ENCODE results near the gene OR5M10. TPM values are rescaled to one million over a fixed set of nuclear protein-coding genes. Genes with fewer than 3 reads are reported as not detected.

OR5M10 gene
- total RNA-seq, 4 donors from 2014 or later = not detected

DNA sequence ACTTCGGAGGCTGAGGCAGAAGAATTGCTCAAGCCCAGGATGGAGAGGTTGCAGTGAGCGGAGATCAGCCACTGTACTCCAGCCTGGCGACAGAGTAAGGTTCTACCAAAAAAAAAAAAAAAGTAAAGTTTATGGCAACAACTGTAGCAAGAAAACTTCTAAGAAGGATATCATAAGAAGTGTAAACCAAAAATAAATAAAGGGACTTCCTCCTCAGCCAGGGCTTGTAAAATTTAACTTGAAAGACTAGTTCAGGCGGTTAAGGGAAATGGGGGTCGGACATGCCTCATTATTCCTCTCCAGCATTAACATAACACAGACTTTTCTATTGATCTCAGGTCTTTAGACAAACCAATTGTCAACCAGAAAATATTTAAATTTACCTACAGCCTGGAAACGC, 32.0 kb downstream of the OR5M10 start:
- no peak for DNase-seq (ENCODE audit: low spot score in 2 of 2)
- no peaks in the 10 kb centered on the region for H3K4me1 ChIP-seq
- TF ChIP-seq, protein P1, sequence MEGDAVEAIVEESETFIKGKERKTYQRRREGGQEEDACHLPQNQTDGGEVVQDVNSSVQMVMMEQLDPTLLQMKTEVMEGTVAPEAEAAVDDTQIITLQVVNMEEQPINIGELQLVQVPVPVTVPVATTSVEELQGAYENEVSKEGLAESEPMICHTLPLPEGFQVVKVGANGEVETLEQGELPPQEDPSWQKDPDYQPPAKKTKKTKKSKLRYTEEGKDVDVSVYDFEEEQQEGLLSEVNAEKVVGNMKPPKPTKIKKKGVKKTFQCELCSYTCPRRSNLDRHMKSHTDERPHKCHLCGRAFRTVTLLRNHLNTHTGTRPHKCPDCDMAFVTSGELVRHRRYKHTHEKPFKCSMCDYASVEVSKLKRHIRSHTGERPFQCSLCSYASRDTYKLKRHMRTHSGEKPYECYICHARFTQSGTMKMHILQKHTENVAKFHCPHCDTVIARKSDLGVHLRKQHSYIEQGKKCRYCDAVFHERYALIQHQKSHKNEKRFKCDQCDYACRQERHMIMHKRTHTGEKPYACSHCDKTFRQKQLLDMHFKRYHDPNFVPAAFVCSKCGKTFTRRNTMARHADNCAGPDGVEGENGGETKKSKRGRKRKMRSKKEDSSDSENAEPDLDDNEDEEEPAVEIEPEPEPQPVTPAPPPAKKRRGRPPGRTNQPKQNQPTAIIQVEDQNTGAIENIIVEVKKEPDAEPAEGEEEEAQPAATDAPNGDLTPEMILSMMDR (IDR thresholded peaks at IDR 0.05) = no peak
- TF ChIP-seq POLR2AphosphoS5 (IDR thresholded peaks at IDR 0.05) = no peak
- no peak for TF ChIP-seq EP300 (IDR thresholded peaks at IDR 0.05)
- TF ChIP-seq POLR2A (IDR thresholded peaks at IDR 0.05) = no peak
- H3K4me3 ChIP-seq = no peak overlapping the region
- no peaks in the 10 kb centered on the region for H3K9me3 ChIP-seq
- H3K36me3 ChIP-seq = no peaks in the 10 kb centered on the region
- H3K27ac ChIP-seq = no peak overlapping the region
- 80% methylated on average over 6 of the region's 6 CpGs for WGBS
- H3K27me3 ChIP-seq = no peaks in the 10 kb centered on the region

DNA sequence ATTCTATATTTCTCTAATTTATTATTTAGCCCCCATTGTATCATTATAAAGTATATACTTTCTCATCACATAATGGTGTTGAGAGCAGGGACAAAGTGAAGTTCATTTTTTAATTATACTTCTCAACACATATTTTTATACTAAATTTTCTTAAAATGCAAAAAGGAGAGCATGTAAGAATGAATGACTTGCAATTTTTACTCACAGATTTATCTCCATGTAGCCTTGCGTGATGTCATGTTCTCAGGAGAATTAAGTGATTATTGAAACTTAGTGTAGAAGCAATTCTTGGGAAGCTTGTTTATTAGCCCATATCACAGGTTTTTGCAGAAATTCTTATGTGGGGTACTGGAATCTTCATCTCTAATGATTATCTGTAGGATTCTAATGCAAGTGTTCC, 33.8 kb downstream of the OR5M10 start:
- WGBS = 96% methylated on average over 1 of the region's 1 CpG
- Histone ChIP-seq H3K4me1 (no peaks in the 10 kb centered on the region), H3K4me3 (no peak overlapping the region), H3K9me3 (no peaks in the 10 kb centered on the region), H3K27me3 (no peaks in the 10 kb centered on the region), H3K36me3 (no peaks in the 10 kb centered on the region), H3K27ac (no peak overlapping the region)
- TF ChIP-seq EP300 (IDR thresholded peaks at IDR 0.05) (no peak), POLR2A (IDR thresholded peaks at IDR 0.05) (no peak)
- no peak for DNase-seq (ENCODE audit: low spot score in 2 of 2)

DNA sequence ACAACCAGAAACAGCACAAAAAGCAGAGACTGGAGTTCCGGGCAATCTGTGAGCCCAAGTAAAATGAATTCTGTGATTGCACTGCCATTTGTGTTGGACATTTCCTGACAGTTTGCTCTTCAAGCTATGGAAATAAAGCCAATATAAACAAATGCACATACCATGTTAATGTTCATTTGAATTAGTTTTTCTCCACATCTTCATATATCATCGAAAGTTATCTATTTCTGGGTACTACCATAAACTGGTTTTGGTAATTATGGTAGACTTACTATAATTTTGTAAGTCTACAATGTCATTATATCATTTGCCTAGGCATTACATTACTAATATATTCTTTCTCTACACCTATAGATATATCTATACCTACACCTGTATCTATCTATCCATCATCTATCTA, 34.4 kb downstream of the OR5M10 start, which contains the start of gene OR5M11:
Gene OR5M11 (minus strand): TSS at position 101 of the 400 bp plus-strand sequence. CDS start 0 bp downstream, at position 101.
- TF ChIP-seq EP300 (IDR thresholded peaks at IDR 0.05) (no peak), POLR2AphosphoS5 (IDR thresholded peaks at IDR 0.05) (no peak), POLR2A (IDR thresholded peaks at IDR 0.05) (no peak)
- TF ChIP-seq, protein P1 (IDR thresholded peaks at IDR 0.05) = no peak
- DNase-seq (ENCODE audit: low spot score in 2 of 2) = no peak
- Histone ChIP-seq H3K27me3 (no peaks in the 10 kb centered on the region), H3K4me3 (no peak within 1 kb of the TSS), H3K36me3 (no peaks in the 10 kb centered on the region), H3K4me1 (no peaks in the 10 kb centered on the region), H3K9me3 (no peaks in the 10 kb centered on the region), H3K27ac (no peak within 1 kb of the TSS)
- WGBS = 86% methylated on average over 2 of the region's 2 CpGs

DNA sequence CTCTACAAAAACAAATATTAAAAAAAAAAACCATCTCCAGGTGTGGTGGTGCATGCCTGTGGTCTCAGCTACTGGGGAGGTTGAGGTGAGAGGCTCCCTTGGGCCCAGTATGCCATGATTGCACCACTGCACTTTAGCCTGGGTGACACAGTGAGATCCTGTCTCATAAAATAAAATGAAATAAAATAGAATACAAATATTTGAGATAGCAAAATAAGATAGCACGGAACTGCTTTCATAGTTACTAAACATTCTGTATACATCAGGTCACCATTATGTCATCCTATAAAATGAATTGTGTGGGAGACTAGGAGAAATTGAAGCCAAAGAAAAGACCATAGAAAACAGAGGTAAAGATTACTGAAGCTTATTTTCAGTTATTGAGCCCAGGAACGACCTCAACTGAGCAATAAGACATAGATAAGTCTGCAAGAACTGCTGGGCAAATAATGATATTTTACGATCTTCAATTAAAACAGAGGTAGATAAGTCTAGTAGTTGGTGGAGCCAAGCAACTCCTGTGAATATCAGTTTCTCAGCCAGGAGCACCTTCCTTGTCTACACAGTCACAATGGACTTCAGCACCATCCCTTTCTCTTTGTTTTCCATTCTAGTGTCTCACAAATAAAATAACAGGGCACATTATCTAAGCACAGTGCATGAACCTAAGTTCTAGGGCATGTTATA, 44.3 kb downstream of the OR5M10 start:
- Histone ChIP-seq H3K9me3 (no peaks in the 10 kb centered on the region), H3K27me3 (no peaks in the 10 kb centered on the region), H3K36me3 (no peaks in the 10 kb centered on the region), H3K27ac (no peak overlapping the region), H3K4me3 (no peak overlapping the region), H3K4me1 (no peaks in the 10 kb centered on the region)
- TF ChIP-seq, protein P1 (IDR thresholded peaks at IDR 0.05) = no peak
- TF ChIP-seq POLR2A (IDR thresholded peaks at IDR 0.05) (no peak), EP300 (IDR thresholded peaks at IDR 0.05) (no peak), POLR2AphosphoS5 (IDR thresholded peaks at IDR 0.05) (no peak)
- WGBS = 75% methylated on average over 3 of the region's 3 CpGs
- no peak for DNase-seq (ENCODE audit: low spot score in 2 of 2)

DNA sequence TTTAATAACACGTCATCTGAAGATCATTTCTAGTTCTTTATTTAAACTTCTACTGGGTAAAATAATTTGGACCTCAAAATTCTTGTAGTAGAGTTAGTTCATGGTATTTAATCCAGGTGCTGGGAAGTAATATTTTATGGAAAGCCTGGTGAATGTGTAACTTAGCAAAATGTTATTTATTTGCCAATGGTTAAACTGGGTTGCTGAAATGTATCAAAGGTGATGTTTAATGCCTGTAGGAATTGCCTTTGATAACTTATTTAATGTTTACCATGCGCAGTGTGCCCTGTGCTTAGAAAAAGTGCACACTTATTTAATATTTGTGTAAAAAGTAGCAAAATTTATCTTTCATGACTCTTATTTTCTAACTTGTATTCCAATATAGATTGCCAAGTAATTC, 45.7 kb downstream of the OR5M10 start:
- 79% methylated on average over 2 of the region's 2 CpGs for WGBS
- Histone ChIP-seq H3K36me3 (no peaks in the 10 kb centered on the region), H3K9me3 (no peaks in the 10 kb centered on the region), H3K27me3 (no peaks in the 10 kb centered on the region), H3K4me3 (no peak overlapping the region), H3K27ac (no peak overlapping the region), H3K4me1 (no peaks in the 10 kb centered on the region)
- no peak for DNase-seq (ENCODE audit: low spot score in 2 of 2)
- TF ChIP-seq POLR2AphosphoS5 (IDR thresholded peaks at IDR 0.05) (no peak), POLR2A (IDR thresholded peaks at IDR 0.05) (no peak), EP300 (IDR thresholded peaks at IDR 0.05) (no peak)
- TF ChIP-seq, protein P1 (IDR thresholded peaks at IDR 0.05) = no peak

Other genes starting within 250 kb of the OR5M10 start
- not detected for gene OR8K1, start 231.7 kb downstream of the OR5M10 start, total RNA-seq
- gene OR8J1, start 223.4 kb downstream of the OR5M10 start, total RNA-seq = not detected
- not detected for gene OR8U1, start 202.1 kb downstream of the OR5M10 start, total RNA-seq
- not detected for gene OR5AL1, start 165.0 kb downstream of the OR5M10 start, total RNA-seq
- not detected for gene OR5M3, start 104.4 kb downstream of the OR5M10 start, total RNA-seq
- not detected for gene OR5M8, start 86.4 kb downstream of the OR5M10 start, total RNA-seq
- not detected for gene OR5M11, start 34.5 kb downstream of the OR5M10 start, total RNA-seq
- gene OR5M1, start 37.2 kb upstream of the OR5M10 start, total RNA-seq = not detected
- not detected for gene OR5AP2, start 64.7 kb upstream of the OR5M10 start, total RNA-seq
- gene OR5AR1, start 86.0 kb upstream of the OR5M10 start, total RNA-seq = not detected
- not detected for gene OR9G1, start 121.4 kb upstream of the OR5M10 start, total RNA-seq
- not detected for gene OR9G4, start 171.0 kb upstream of the OR5M10 start, total RNA-seq